ENCODE results near the gene SLK.

GRCh38 chr10:103936022-103936421 lies 30.9 kb upstream of the SLK start:
- TF ChIP-seq POLR2AphosphoS5 (IDR thresholded peaks at IDR 0.05; ENCODE audit: low read depth, low read length) (no peak), CTCF (IDR thresholded peaks at IDR 0.05) (no peak), USF2 (IDR thresholded peaks at IDR 0.05; ENCODE audit: borderline replicate concordance, low read depth, low read length) (no peak), TCF12 (IDR thresholded peaks at IDR 0.05) (no peak)
